ENCODE results near the gene KCNMA1.

Gene KCNMA1

GRCh38 chr10:77357185-77357584 is 280.4 kb downstream of the KCNMA1 start:
- no peak overlapping the region for H3K27ac ChIP-seq
- H3K4me1 ChIP-seq (ENCODE audit: low read depth, poor library complexity, severe bottlenecking): no peaks in the 10 kb centered on the region
- H4K20me1 ChIP-seq (ENCODE audit: insufficient read depth): no peaks in the 10 kb centered on the region
- no peak overlapping the region for H2AFZ ChIP-seq (ENCODE audit: low read depth)
- H3K9ac ChIP-seq: no peak overlapping the region
- H3K79me2 ChIP-seq (ENCODE audit: insufficient read depth, low read depth): no peaks in the 10 kb centered on the region
- no peaks in the 10 kb centered on the region for H3K27me3 ChIP-seq (ENCODE audit: insufficient read depth, low read depth)
- no peak overlapping the region for H3K4me3 ChIP-seq (IDR thresholded peaks at IDR 0.05; ENCODE audit: insufficient read depth, low read depth, low read length)
- no peak overlapping the region for H3K4me2 ChIP-seq
- H3K36me3 ChIP-seq (ENCODE audit: insufficient read depth): no peaks in the 10 kb centered on the region
- TF ChIP-seq CTCF (conservative IDR thresholded peaks at IDR 0.05; ENCODE audit: low read depth, low read length): no peak

GRCh38 chr10:77355844-77356243 is 281.8 kb downstream of the KCNMA1 start:
- H2AFZ ChIP-seq (ENCODE audit: low read depth): no peak overlapping the region
- TF ChIP-seq CTCF (conservative IDR thresholded peaks at IDR 0.05; ENCODE audit: low read depth, low read length): no peak
- no peak overlapping the region for H3K4me2 ChIP-seq
- no peaks in the 10 kb centered on the region for H3K4me1 ChIP-seq (ENCODE audit: low read depth, poor library complexity, severe bottlenecking)
- H3K36me3 ChIP-seq (ENCODE audit: insufficient read depth): no peaks in the 10 kb centered on the region
- H3K79me2 ChIP-seq (ENCODE audit: insufficient read depth, low read depth): no peaks in the 10 kb centered on the region
- H3K9ac ChIP-seq: no peak overlapping the region
- H3K4me3 ChIP-seq (IDR thresholded peaks at IDR 0.05; ENCODE audit: insufficient read depth, low read depth, low read length): no peak overlapping the region
- no peaks in the 10 kb centered on the region for H4K20me1 ChIP-seq (ENCODE audit: insufficient read depth)
- no peak overlapping the region for H3K27ac ChIP-seq
- H3K27me3 ChIP-seq (ENCODE audit: insufficient read depth, low read depth): no peaks in the 10 kb centered on the region

GRCh38 chr10:77351386-77351785 is 286.2 kb downstream of the KCNMA1 start:
- no peak for TF ChIP-seq CTCF (conservative IDR thresholded peaks at IDR 0.05; ENCODE audit: low read depth, low read length)
- no peaks in the 10 kb centered on the region for H3K36me3 ChIP-seq (ENCODE audit: insufficient read depth)
- no peaks in the 10 kb centered on the region for H3K27me3 ChIP-seq (ENCODE audit: insufficient read depth, low read depth)
- no peaks in the 10 kb centered on the region for H3K4me1 ChIP-seq (ENCODE audit: low read depth, poor library complexity, severe bottlenecking)
- H3K9ac ChIP-seq: no peak overlapping the region
- no peak overlapping the region for H2AFZ ChIP-seq (ENCODE audit: low read depth)
- no peak overlapping the region for H3K4me2 ChIP-seq
- H4K20me1 ChIP-seq (ENCODE audit: insufficient read depth): no peaks in the 10 kb centered on the region
- no peaks in the 10 kb centered on the region for H3K79me2 ChIP-seq (ENCODE audit: insufficient read depth, low read depth)
- no peak overlapping the region for H3K27ac ChIP-seq
- no peak overlapping the region for H3K4me3 ChIP-seq (IDR thresholded peaks at IDR 0.05; ENCODE audit: insufficient read depth, low read depth, low read length)

- Histone ChIP-seq H3K4me2 (no peak overlapping the region), H2AFZ (ENCODE audit: low read depth) (no peak overlapping the region)
- no peak for TF ChIP-seq CTCF (conservative IDR thresholded peaks at IDR 0.05; ENCODE audit: low read depth, low read length)
These were observed 286.9 kb downstream of the KCNMA1 start for GRCh38 chr10:77350711-77351119.

More at GRCh38 chr10:77350711-77351119, 286.9 kb downstream of the KCNMA1 start:
- no peaks in the 10 kb centered on the region for H3K36me3 ChIP-seq (ENCODE audit: insufficient read depth)
- no peak overlapping the region for H3K9ac ChIP-seq
- no peaks in the 10 kb centered on the region for H3K4me1 ChIP-seq (ENCODE audit: low read depth, poor library complexity, severe bottlenecking)
- no peaks in the 10 kb centered on the region for H4K20me1 ChIP-seq (ENCODE audit: insufficient read depth)
- H3K27ac ChIP-seq: no peak overlapping the region
- no peaks in the 10 kb centered on the region for H3K79me2 ChIP-seq (ENCODE audit: insufficient read depth, low read depth)
- H3K4me3 ChIP-seq (IDR thresholded peaks at IDR 0.05; ENCODE audit: insufficient read depth, low read depth, low read length): no peak overlapping the region
- H3K27me3 ChIP-seq (ENCODE audit: insufficient read depth, low read depth): no peaks in the 10 kb centered on the region

Measured in KMS-11 (cell line).